ENCODE data around the gene TUFM.
"Not testable (repeated sequence)": the region's sequence is repeated elsewhere in the genome, so short reads cannot be mapped to it uniquely, and the experiment has no call there.

The TUFM gene

GRCh38 chr16:28846080-28846932, at the start of gene TUFM:
Gene TUFM, minus strand, starts transcription at chr16:28846348. Its CDS starts 79 bp downstream, at chr16:28846269.
- H3K4me3 ChIP-seq (ENCODE audit: low read length), result peak within 1 kb of the TSS; percentile 97
- peak; percentile 94 for DNase-seq (ENCODE audit: low read depth)
- peak; percentile 67 for TF ChIP-seq CTCF (conservative IDR thresholded peaks at IDR 0.05; ENCODE audit: low read depth, low read length)

- no peak for TF ChIP-seq CTCF (conservative IDR thresholded peaks at IDR 0.05; ENCODE audit: low read depth, low read length)
- DNase-seq (ENCODE audit: low read depth), result no peak
- no peak overlapping the region for H3K4me3 ChIP-seq (ENCODE audit: low read length)
Observed at GRCh38 chr16:28895609-28896008, 49.5 kb upstream of the TUFM start.

- no peak for DNase-seq (ENCODE audit: low read depth)
- no peak overlapping the region for H3K4me3 ChIP-seq (ENCODE audit: low read length)
- TF ChIP-seq CTCF (conservative IDR thresholded peaks at IDR 0.05; ENCODE audit: low read depth, low read length), result no peak
Observed at GRCh38 chr16:28893291-28893690, 47.1 kb upstream of the TUFM start.

GRCh38 chr16:28891964-28892890, 46.1 kb upstream of the TUFM start:
- no peak for TF ChIP-seq CTCF (conservative IDR thresholded peaks at IDR 0.05; ENCODE audit: low read depth, low read length)
- no peak overlapping the region for H3K4me3 ChIP-seq (ENCODE audit: low read length)
- no peak for DNase-seq (ENCODE audit: low read depth)

- not testable (repeated sequence) for H3K4me3 ChIP-seq (ENCODE audit: low read length)
Observed at GRCh38 chr16:28890355-28890754, 44.2 kb upstream of the TUFM start.

GRCh38 chr16:28886945-28887344, 40.8 kb upstream of the TUFM start:
- no peak for TF ChIP-seq CTCF (conservative IDR thresholded peaks at IDR 0.05; ENCODE audit: low read depth, low read length)
- H3K4me3 ChIP-seq (ENCODE audit: low read length), result no peak overlapping the region
- no peak for DNase-seq (ENCODE audit: low read depth)

More at GRCh38 chr16:28890355-28890754, 44.2 kb upstream of the TUFM start:
- not testable (repeated sequence) for DNase-seq (ENCODE audit: low read depth)

- no peak overlapping the region for H3K4me3 ChIP-seq (ENCODE audit: low read length)
- DNase-seq (ENCODE audit: low read depth), result no peak
- TF ChIP-seq CTCF (conservative IDR thresholded peaks at IDR 0.05; ENCODE audit: low read depth, low read length), result no peak
Observed at GRCh38 chr16:28884045-28884444, 37.9 kb upstream of the TUFM start.

All from retinal pigment epithelial cell (primary cell).